NCI-H1048 (cell line): ENCODE results near the gene SLC25A41.

Experiments
- DNase-seq: peaks from one replicate; lab custom pipeline; 2025; lab: John Stamatoyannopoulos, UW

The SLC25A41 gene

DNA sequence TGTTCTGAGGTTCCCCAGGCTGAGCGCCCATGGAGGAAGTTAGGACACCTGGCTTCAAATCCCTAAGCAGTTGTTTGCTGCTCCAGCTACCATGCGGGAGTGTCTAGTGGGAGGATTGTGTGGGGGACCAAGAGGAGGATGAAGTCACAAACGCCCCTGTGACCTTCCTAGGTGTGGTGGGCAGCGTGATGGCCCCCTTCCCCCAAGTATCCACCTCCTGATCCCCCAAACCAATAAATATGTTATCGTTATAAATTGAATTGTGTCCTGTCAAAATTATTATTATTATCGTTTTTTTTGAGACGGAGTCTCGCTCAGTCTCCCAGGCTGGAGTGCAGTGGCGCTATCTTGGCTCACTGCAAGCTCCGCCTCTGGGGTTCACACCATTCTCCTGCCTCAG is at the start of gene SLC25A41:
TSS of gene SLC25A41 (minus strand) at position 101 of the 400 bp plus-strand sequence. CDS start at position 31, 70 bp downstream.
- DNase-seq, result no peak

DNA sequence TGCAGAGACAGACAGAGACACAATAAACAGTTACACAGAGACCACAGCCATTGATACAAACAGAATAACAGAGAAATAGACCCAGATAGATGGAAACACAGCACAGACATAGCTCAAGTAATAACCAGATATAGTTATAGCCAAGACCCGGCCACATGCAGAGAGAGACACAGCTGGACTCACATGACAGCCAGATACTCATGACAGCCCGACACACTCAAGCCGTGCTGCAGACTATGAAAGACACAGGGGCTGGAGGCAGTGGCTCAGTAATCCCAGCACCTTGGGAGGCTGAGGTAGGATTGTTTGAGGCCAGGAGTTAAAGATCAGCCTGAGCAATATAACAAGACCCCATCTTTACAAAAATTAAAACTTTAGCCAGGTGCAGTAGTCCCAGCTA is 49.7 kb upstream of the SLC25A41 start:
- DNase-seq, result no peak

DNA sequence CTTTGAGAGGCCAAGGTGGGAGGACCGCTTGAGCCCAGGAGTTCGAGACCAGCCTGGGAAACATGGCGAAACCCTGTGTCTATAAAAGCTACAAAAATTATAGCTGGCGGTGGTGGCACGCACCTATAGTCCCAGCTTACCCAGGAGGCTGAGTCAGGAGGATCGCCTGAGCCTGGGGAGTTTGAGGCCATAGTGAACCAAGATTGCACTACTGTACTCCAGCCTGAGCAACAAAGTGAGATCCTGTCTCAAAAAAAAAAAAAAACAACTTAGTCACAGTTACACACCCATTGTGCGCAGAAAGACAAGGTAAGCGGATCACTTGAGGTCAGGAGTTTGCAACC is 48.8 kb upstream of the SLC25A41 start:
- DNase-seq, result no peak

DNA sequence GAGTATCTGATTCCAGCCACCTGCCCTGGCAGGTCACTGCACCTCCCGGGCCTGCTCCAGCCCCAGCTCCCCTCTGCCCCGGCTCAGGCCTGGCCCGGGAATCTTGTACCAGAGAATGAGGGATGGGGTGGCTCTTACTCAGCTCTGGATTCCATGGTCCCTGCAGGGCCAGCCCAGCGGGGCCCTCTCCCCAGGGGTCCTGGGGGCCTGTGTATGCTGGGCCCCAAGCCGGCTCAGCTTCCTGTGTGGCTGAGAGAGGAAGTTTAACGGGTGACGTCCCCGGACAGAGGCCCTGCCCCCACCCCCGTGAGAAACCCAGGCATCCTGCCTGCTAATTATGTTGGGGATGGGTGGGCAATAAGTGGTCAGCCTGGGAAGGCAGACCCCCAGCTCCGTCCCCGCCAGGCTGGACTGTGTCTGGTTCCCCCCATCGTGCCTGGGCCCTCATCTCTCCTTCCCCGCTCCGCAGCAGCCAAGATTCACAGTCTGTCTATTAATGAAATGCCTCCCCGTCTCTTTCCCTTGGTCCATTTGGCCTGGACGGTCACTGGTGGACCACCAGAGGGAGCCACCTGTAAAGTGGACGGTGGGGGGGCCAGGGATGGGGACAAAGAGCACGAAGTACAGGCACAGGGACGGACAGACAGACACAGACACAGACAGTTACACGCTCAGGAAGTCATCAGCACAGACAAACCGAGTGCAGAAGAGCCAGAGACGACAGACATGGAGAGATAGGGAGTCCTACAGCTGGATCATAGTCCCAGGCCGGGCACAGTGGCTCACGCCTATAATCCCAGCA is 48.2 kb upstream of the SLC25A41 start, which contains the start of gene DENND1C:
TSS of gene DENND1C (minus strand) at position 247 of the 802 bp plus-strand sequence. CDS start at position 155, 92 bp downstream.
- no peak for DNase-seq

DNA sequence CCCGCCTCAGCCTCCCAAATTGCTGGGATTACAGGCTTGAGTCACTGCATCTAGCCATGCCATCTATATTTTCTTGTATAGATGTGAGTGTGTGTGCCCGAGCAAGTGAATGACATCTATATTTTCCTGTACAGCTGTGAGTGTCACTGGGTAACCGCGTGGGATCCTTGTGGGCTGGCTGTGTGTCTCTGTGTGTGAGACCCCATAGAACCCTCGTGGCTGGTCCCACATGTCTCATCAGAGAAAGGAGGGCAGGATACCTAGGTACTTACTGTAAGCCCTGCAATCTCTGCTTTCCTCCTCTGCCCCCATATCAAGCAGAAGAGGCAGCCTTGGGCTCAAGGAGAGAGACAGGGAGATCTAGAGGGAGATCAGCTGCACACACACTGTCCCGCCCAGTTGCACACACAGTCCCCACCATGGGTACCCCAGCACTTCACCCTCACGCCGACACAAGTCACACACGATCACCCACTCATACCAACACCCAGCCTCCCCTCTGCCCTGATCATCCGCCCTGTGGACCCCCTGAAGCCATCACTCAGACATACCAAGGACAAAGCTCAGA is 47.4 kb upstream of the SLC25A41 start:
- DNase-seq, result no peak

DNA sequence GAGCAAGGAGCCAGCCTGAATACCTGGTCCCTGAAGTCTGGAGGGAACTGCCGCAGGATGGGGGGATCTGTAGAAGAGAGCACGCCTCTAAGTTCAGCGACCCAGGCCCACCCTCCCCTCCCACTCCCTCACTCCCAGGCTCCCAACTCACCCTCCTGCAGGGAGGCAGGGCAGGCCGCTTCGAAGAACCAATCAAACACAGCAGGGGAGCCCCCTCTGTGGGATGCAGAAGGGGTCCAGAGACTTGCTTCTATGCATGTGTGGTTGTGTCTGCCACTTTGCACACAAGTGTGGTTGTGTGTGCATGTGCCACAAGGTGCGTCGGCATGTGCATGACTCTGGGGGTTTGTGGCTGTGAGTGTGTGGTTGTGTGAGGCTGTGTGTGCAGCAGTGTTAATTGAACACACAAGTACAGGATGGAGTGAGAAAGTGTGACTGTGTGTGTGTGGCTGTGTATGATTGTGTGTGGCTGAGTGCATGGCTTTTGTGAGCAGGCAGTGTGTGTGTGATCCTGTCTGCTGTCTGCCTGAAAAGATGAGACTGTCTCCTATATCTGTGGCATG is 46.4 kb upstream of the SLC25A41 start:
- no peak for DNase-seq

DNA sequence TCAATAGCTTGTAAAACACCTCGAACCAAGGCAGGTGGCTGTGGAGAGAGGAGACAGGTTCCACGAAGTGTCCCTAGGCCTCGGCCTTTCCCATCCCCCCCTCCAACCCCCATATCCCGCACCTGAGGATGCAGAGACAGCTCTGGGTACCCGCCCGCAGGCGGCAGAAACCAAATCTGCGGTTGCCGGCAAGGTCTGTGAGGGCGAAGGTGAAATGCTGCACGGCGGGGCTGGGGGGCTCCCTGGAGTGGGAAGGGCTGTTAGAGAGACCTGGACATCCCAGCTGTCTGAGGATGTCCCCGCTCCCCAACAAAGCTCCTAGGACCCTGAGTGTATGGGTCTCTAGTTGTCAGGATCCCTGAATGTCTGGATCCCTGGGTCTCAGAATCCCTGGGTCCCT is 45.3 kb upstream of the SLC25A41 start:
- DNase-seq, result no peak

DNA sequence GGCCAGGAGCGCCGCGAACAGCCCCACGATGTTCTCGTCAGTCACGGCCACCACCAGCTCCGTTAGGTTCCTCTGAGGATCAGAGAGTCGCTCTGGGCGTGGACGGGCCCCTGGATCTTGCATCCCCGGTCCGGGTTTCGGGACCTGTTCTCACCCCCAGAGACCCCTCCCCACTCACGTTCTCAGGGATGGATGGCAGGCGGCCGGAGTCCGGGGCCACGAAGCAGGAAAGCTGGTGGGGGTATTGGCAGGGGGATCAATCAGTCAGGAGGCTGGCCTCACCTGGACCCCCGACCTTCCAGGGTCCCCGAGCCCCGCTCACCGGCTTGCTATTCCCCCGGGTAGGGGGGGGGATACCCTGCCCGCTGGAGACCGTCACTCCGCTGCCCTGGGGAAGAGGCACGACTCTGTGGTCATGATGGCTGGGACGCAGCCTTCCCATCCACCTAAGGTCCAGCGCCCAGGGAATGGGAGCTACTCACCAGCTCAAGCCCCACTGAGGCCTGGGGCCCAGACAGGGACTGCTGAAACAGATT is 43.4 kb upstream of the SLC25A41 start:
- DNase-seq, result no peak

DNA sequence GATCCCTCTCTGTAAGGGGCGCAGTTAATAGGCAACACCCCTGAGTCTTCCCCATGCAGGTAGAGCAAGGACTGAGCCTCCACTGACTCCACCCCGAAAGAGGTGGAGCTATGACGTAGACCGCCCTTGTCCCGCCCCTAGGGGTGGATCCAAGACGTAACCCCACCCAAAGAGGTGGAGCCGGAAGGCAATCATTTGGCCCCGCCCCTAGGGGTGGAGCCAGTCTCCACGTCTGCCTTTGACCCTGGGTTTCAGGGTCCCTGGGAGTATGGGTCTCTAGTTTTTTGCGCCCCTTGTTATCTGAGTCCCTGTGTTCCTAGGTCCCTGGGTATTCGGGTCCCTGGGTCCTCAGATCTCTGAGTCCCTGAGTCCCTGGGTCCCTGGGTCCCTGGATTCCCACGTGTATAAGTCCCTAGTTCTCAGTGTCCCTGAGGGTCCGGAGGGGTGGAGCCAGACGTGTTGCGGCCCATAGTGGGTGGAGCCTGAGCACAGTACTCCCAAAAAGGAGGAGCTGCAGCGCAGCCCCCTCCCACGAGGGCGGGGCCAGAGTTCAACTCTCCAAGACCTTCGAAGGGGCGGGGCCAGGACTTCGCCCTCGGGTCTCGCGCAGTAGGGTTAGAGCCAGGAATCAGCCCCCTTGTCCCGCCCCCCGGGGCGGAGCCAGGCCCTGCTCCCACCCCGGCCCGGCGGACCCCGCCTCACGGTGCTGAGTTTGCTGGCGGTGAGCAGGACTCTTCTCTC is 42.8 kb upstream of the SLC25A41 start:
- DNase-seq, result peak; percentile 91

DNA sequence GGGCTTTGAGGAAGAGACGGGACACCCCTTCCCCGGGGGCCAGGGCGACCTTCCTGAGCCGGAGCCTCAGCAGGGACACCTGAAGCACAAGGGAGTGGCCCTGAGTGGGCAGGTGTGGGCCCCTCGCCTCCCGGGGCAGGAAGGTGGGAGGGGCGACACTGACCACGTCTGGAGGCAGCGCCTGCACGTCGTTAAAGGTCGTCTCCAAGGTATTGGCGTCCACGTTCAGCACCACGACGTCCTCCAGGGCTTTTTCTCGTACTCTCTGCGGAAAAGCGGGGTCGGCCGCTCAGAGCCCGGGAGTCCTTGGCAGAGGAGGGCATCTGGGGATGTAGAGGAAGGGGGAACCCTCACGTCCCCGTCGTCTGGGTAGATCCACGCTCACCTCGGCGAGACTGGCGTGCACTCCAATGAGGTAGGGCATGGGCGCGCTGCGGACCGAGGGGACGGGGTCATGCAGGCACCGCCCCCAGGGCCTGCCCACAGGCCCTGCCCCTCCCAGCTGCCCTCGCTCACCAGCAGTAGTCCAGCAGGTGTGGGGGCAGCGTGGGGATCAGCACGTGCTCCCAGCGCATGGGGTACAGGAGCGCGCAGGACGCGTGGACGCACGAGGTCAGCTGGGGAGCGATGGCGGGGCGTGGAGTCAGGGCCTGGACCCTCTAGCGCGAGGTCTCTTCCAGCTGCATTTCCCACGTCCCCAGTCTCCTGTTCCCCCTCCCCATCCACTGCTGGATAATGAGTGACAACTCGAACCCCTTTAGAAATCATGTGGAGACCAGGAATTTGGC is 42.0 kb upstream of the SLC25A41 start:
- DNase-seq, result no peak

DNA sequence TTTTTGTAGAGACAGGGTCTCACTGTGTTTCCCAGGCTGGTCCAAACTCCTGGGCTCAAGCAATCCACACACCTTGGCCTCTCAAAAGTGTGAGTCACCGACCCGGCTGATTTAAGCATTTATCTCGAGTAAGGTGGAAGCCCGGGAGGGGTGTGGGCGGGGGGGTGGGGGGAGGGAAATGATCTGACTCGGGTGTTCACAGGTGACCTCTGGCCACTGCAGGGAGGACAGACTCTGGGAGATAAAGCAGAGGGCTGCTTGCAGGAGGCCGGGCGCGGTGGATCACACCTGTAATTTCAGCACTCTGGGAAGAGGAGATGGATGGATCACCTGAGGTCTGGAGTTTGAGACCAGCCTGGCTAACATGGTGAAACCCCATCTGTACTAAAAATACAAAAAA is 40.1 kb upstream of the SLC25A41 start:
- no peak for DNase-seq

DNA sequence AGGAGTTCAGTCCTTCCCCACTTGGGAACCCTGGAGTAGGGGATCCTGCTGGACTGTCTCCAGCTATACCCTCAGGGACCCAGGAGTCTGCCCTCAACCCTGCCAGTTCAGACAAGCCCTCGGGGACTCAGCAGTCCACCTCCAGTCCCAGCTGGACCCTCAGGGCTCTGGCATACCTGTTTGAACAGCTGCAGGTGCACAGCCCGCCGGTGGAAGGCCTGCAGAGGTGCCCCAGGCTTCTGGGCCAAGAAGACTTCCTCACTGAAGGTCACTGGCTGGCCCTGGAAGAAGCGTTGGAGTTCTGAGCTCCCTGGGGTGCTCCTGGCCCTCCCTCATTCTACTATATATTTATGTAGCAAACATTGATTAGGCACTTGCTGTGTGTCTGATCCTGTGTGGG is 39.1 kb upstream of the SLC25A41 start:
- DNase-seq, result no peak

DNA sequence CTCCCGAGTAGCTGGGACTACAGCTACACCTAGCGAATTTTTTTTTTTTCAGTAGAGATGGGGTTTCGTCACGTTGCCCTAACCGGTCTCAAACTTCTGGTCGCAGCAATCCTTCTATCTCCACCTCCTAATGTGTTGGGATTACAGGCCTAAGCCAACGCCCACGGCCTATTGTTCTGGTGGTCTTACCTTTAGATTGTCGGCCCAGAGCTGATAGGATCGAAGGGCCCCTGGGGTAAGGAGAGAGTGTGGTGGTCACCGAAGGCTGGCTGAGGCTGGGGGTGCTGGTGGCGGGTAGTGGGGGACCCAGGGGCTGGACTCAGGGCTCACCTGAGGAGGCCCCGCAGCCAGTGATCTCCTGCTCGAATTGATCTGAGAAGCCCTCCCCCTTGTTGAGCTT is 37.5 kb upstream of the SLC25A41 start:
- DNase-seq, result no peak

DNA sequence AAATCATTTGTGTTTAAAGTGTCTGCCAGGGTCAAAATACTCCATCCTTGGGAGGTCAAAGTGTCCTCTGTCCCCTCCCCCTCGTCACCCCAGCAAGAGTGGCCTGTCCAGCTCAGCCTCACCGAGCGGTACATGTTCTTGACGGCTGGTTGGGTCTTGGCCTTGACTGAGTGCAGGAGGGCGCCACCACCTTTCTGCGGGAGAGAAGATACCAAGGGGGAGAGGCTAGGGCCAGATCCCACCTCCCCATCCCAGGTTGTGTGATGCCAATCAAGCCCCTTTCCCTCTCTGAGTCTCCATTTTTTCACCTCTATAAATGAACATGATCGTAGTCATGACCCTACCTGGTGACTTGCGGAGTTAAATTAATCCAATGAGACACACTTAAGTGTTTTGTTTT is 36.6 kb upstream of the SLC25A41 start:
- no peak for DNase-seq

DNA sequence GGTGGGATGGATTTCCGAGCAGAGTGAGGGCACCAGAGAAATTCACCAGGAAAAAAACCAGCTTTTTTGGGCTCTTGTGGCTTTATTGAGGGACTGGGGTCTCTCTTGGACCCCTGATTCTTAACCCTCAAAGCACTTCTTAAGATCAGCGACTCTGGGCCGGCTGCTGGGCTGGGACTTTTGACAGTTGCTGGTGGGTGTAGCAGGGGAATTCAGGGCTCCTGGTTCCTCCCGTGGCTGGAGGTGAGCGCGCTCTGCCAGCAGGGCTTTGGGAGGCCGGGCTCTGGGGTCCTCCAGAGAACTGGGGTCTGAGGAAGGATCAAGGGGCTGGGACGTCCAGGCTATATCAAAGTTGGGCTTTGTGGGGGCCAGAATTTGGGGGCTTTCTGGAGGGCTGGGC is 33.8 kb upstream of the SLC25A41 start:
- DNase-seq, result no peak

DNA sequence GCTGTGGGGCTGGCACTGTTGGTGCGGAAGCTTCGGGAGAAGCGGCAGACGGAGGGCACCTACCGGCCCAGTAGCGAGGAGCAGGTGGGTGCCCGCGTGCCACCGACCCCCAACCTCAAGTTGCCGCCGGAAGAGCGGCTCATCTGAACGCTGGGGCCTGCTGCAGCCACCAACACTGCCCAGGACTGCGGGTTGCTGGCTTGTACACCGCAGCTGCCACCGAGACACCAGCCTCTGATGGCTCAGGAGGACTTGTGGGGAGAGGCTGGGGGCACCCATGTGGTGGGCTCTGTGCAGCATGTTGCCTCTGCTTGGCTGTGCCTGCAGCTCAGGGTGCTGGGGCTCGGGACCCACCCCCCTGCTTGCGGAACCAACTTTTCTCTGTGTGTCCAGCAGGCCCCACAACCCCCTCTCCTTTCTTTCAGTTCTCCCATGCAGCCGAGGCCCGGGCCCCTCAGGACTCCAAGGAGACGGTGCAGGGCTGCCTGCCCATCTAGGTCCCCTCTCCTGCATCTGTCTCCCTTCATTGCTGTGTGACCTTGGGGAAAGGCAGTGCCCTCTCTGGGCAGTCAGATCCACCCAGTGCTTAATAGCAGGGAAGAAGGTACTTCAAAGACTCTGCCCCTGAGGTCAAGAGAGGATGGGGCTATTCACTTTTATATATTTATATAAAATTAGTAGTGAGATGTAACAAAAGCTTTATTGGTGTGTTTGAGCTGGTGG is 33.1 kb upstream of the SLC25A41 start:
- no peak for DNase-seq

DNA sequence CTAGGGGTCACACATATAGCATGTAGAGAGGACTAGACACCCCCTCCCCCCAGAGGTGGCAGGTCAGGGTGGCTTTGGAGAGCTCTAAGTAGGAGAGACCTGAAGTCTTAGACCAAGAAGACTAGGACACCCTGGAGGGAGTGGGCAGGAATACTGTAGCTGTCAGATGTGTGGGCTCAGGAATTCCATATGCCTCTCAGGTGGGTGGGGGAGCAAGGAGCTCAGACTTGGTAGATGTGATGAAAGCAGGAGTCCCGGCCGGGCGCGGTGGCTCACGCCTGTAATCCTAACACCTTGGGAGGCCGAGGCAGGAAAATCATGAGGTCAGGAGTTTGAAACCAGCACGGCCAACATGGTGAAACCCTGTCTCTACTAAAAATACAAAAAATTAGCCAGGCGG is 32.1 kb upstream of the SLC25A41 start:
- no peak for DNase-seq

DNA sequence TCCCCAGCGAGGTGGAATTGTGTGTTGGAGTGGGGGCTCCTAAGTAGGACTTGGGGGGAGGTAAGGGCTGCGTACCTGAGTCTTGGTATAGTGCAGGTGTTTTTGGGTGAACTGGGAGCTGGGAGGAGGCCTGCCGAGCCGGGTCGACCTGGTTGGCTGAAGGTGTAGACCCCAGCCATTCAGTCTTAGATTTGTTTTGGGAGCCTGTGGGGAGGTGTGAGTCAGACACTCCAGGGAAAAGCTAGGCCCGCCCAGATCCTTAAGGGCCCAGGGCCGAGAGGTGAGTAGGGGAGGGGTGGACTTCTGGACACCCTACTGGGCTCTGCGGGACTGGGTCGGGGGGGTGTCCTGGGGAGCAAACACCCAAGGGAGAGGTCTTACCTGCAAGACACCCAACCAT is 31.4 kb upstream of the SLC25A41 start:
- no peak for DNase-seq

DNA sequence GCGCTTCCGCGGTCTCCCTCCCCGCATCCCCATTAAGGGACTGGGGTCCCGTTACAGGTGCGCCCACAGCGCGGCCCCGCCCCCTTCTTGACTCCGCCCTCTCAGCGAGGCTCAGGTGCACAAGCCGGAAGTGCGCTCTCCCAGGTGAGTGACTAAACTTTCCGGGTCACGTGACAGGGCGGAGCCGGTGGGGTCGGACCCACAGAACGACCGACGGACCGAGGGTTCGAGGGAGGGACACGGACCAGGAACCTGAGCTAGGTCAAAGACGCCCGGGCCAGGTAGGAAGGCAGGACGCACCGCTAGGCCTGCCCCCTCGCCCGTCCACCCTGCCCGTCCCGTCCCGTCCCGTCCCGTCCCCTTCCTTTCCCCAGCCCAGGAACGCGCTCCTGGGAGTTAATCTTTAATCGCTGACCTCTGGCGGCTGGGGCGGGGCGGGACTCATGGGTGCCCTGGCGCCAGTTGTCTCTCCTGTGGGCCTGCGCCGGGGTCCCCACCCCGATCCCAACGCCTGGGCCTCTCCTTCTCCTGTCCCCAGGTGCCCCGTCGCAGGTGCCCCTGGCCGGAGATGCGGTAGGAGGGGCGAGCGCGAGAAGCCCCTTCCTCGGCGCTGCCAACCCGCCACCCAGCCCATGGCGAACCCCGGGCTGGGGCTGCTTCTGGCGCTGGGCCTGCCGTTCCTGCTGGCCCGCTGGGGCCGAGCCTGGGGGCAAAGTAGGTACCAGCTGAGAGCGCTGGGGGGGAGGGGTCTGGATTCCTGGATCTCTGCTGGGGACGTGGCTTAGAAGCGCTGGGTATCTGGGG is 30.7 kb upstream of the SLC25A41 start, which contains the start of gene CRB3:
TSS of gene CRB3 (plus strand) at position 202 of the 804 bp plus-strand sequence. CDS start at position 633, 431 bp downstream.
- DNase-seq, result peak; percentile 80
